ENCODE data around the gene PCNA.

PCNA gene

DNA sequence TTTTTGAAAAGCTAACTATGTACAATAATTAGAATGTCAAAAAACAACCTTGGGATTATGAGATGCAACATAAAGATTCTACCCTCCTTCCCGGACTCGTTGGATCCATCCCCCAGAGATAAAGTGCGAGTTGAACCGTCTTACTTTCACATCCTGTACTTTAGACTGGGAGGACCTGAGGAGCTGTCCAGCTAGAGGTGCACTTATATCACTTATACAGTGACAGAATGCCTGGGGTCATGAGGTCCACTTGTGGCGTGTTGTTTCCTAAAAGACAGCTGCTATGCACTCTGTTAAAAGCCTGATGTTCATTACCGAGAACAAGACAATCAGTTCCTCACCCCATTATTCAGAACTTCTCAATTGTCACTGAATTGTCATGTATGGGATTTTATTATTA, 9.1 kb upstream of the PCNA start:
- Histone ChIP-seq H3K27me3 (ENCODE audit: insufficient read depth, low read depth) (no peaks in the 10 kb centered on the region), H3K79me2 (ENCODE audit: insufficient read depth, low read depth) (peaks cover 14% of the 10 kb centered on the region), H3K36me3 (ENCODE audit: insufficient read depth) (no peaks in the 10 kb centered on the region), H3K4me2 (no peak overlapping the region), H3K4me1 (ENCODE audit: low read depth, poor library complexity, severe bottlenecking) (peaks cover 12% of the 10 kb centered on the region), H2AFZ (ENCODE audit: low read depth) (no peak overlapping the region), H3K27ac (no peak overlapping the region), H4K20me1 (ENCODE audit: insufficient read depth) (no peaks in the 10 kb centered on the region), H3K4me3 (IDR thresholded peaks at IDR 0.05; ENCODE audit: insufficient read depth, low read depth, low read length) (no peak overlapping the region), H3K9ac (no peak overlapping the region)
- TF ChIP-seq, protein P1, sequence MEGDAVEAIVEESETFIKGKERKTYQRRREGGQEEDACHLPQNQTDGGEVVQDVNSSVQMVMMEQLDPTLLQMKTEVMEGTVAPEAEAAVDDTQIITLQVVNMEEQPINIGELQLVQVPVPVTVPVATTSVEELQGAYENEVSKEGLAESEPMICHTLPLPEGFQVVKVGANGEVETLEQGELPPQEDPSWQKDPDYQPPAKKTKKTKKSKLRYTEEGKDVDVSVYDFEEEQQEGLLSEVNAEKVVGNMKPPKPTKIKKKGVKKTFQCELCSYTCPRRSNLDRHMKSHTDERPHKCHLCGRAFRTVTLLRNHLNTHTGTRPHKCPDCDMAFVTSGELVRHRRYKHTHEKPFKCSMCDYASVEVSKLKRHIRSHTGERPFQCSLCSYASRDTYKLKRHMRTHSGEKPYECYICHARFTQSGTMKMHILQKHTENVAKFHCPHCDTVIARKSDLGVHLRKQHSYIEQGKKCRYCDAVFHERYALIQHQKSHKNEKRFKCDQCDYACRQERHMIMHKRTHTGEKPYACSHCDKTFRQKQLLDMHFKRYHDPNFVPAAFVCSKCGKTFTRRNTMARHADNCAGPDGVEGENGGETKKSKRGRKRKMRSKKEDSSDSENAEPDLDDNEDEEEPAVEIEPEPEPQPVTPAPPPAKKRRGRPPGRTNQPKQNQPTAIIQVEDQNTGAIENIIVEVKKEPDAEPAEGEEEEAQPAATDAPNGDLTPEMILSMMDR (conservative IDR thresholded peaks at IDR 0.05; ENCODE audit: low read depth, low read length), result no peak

DNA sequence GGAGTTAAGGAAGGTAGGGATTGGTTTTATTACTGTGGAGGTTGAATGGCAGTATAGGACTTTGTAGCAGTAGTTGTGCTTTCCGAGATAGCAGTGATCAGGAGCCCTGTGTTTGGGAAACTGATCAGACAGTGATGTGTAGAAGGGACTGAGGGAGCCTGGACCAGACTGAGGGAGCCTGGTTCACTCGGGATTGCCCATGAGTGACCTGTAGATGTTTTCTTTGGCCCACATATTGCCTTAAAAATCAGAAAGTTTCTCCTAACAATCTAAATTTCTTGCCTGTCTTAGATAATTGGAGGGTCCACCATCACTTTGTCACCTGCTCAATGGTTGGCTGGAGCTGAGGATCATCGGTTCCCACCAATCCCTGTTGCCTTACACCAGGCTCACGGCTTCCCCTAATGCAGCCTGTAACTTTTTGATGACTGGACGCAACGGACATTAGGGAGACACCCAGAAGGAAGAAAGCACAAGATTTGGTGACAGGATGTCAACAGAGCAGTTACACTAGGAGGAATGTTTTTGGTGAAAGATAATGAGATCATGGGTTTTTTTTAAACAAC, 8.2 kb upstream of the PCNA start:
- Histone ChIP-seq H2AFZ (ENCODE audit: low read depth) (no peak overlapping the region; the same call in 1 of the 2 replicates), H3K4me1 (ENCODE audit: low read depth, poor library complexity, severe bottlenecking) (peaks cover 12% of the 10 kb centered on the region), H3K36me3 (ENCODE audit: insufficient read depth) (no peaks in the 10 kb centered on the region), H3K27me3 (ENCODE audit: insufficient read depth, low read depth) (no peaks in the 10 kb centered on the region), H3K79me2 (ENCODE audit: insufficient read depth, low read depth) (peaks cover 14% of the 10 kb centered on the region), H3K4me2 (peak overlapping the region; percentile 74), H3K27ac (peak overlapping the region; percentile 48; the same call in 1 of the 2 replicates), H3K4me3 (IDR thresholded peaks at IDR 0.05; ENCODE audit: insufficient read depth, low read depth, low read length) (no peak overlapping the region), H4K20me1 (ENCODE audit: insufficient read depth) (no peaks in the 10 kb centered on the region), H3K9ac (peak overlapping the region; percentile 61; the same call in 1 of the 2 replicates)
- TF ChIP-seq, protein P1 (conservative IDR thresholded peaks at IDR 0.05; ENCODE audit: low read depth, low read length), result no peak

DNA sequence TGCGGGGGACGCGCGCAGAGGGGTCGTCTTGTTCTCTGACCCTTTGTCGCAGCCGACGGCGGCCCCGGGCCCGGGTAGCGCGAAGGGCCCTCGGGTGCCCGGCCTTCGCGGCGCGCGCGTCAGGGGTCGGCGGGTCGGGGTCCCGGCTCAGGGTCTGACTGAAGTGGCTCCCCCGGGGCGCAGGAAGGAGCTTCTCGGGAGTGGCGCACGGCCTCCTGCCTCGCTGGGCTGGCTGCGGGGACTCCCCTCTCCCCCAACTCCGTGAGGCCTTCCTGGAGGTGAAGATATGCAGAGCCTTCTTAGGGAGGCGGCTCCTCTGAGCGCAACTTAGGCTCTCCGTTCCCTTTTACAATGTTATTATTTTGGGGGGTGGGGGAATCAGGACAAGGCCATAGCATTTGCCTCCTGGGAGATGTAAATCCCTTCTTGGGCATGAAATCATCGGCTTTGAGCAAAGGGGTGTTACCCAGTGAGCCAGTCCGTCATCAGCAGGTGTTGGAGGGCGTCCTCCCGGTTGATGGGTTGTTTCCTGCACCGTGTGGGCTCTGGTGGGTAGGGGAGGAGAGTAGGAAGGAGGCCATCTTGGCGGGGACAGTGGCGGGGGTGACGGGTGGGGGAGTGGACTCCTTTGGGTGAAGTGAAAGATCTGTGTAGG, 7.6 kb upstream of the PCNA start:
- TF ChIP-seq, protein P1 (conservative IDR thresholded peaks at IDR 0.05; ENCODE audit: low read depth, low read length), result no peak
- Histone ChIP-seq H3K4me3 (IDR thresholded peaks at IDR 0.05; ENCODE audit: insufficient read depth, low read depth, low read length) (no peak overlapping the region), H3K4me2 (peak overlapping the region; percentile 74), H4K20me1 (ENCODE audit: insufficient read depth) (no peaks in the 10 kb centered on the region), H3K79me2 (ENCODE audit: insufficient read depth, low read depth) (peaks cover 14% of the 10 kb centered on the region), H3K27ac (peak overlapping the region; percentile 48), H3K36me3 (ENCODE audit: insufficient read depth) (no peaks in the 10 kb centered on the region), H3K9ac (peak overlapping the region; percentile 61), H3K4me1 (ENCODE audit: low read depth, poor library complexity, severe bottlenecking) (peaks cover 12% of the 10 kb centered on the region), H3K27me3 (ENCODE audit: insufficient read depth, low read depth) (no peaks in the 10 kb centered on the region), H2AFZ (ENCODE audit: low read depth) (peak overlapping the region; percentile 75)

DNA sequence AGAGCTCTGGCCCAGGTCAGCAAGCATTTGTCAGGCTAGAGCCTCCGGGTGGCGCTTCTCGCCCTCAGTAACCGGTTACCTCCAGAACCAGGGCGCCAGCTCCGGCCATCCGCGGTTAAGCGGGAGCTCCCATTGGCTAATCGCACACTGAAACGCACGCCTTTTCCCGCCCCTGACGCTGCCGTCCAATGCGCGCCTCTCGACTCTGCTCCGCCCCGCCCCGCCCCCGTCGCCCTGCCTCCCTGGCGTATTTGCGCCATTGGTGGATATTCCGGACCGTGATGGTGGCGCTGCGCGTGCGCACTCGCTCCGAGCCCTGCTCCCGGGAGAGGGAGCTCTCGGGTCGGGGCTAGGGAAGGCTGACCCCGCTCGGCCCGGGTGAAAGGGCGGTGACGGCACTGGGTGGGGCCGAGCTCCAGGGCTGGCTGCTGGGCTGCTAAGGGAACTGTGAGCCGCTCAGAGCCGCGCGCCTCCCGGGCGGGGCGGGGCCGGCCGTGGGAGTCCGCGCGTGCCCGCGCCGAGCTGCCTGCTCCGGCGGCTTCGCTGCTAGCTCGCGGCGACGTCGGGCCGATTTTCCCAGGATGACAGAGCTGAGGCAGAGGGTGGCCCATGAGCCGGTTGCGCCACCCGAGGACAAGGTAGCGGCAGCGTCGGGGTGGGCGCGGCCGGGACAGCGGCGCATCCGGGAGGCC, 6.9 kb upstream of the PCNA start, which contains the start of gene CDS2:
Gene CDS2 (plus strand): TSS at position 497 of the 692 bp plus-strand sequence. CDS start 85 bp downstream, at position 582.
- Histone ChIP-seq H3K36me3 (ENCODE audit: insufficient read depth) (no peaks in the 10 kb centered on the region), H3K27me3 (ENCODE audit: insufficient read depth, low read depth) (no peaks in the 10 kb centered on the region), H2AFZ (ENCODE audit: low read depth) (peak within 1 kb of the TSS; percentile 75), H3K4me3 (IDR thresholded peaks at IDR 0.05; ENCODE audit: insufficient read depth, low read depth, low read length) (no peak within 1 kb of the TSS), H3K4me2 (peak within 1 kb of the TSS; percentile 74), H3K4me1 (ENCODE audit: low read depth, poor library complexity, severe bottlenecking) (peaks cover 12% of the 10 kb centered on the region), H3K27ac (peak within 1 kb of the TSS; percentile 48), H4K20me1 (ENCODE audit: insufficient read depth) (no peaks in the 10 kb centered on the region), H3K9ac (peak within 1 kb of the TSS; percentile 61), H3K79me2 (ENCODE audit: insufficient read depth, low read depth) (peaks cover 14% of the 10 kb centered on the region)
- TF ChIP-seq, protein P1 (conservative IDR thresholded peaks at IDR 0.05; ENCODE audit: low read depth, low read length), result 0 out of 2 replicates have a peak, but pooled peaks have one; percentile 9

All from KMS-11 (cell line).